Stimulated activated CD8-positive, alpha-beta memory T cell treated with anti-CD3 and anti-CD28 coated beads, Interleukin-4, amount 100 ng/mL, for 4 hours (primary cell): ENCODE results near the gene CILP.
"Not testable (repeated sequence)": the region's sequence is repeated elsewhere in the genome, so short reads cannot be mapped to it uniquely, and the experiment has no call there.

Experiments used
- DNase-seq, 2 donors: peaks; one replicate each; pipeline ENCODE4 v3.0.0-alpha.2; 2020; ENCODE audit warnings: low read depth in 2 of 2, low spot score in 1 of 2

The CILP gene

DNA sequence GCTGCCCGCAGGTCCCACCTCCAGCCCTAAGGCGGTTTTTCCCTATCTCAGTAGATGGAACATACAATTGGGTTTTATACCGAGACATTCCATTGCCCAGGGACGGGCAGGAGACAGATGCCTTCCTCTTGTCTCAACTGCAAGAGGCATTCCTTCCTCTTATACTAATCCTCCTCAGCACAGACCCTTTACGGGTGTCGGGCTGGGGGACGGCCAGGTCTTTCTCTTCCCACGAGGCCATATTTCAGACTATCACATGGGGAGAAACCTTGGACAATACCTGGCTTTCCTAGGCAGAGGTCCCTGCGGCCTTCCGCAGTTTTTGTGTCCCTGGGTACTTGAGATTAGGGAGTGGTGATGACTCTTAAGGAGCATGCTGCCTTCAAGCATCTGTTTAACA lies 15.6 kb upstream of the CILP start:
- not testable (repeated sequence) for DNase-seq

DNA sequence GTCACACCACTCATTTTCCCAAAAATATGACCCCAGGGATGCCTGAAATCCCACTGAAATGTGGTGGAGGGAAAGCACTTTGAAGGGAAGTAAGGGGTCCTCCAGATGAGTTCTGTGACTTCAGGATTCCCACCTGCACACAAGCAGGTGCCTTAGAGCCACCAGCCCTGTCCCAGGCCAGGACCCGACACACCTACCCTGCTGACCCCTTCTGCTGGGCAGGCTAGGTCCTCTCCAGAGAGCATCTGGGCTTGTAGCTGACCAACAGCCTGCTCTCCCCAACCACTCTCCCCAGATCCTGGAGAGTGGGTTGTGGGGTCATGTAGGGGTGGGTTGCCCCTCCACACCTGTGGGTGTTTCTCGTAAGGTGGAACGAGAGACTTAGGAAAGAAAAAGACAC lies 14.9 kb upstream of the CILP start:
- no peak for DNase-seq

DNA sequence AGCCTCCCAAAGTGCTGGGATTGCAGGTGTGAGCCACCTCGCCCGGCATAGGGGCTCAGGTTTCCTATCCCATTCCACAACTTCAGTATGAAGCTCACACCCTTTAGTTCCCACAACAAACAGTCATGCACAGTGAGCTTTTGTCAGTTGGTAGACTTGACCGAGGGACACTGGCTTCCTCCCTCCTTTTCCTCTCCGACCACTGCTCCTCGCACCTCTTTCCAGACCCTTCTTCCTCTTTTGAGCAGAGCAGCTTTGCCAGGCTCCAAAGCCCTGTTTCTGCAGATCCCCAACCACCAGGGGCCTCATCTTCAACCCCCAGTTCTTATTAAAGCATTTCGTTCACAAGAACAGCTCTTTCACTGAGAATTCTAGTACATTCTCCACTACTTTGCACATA lies 12.7 kb upstream of the CILP start:
- no peak for DNase-seq

DNA sequence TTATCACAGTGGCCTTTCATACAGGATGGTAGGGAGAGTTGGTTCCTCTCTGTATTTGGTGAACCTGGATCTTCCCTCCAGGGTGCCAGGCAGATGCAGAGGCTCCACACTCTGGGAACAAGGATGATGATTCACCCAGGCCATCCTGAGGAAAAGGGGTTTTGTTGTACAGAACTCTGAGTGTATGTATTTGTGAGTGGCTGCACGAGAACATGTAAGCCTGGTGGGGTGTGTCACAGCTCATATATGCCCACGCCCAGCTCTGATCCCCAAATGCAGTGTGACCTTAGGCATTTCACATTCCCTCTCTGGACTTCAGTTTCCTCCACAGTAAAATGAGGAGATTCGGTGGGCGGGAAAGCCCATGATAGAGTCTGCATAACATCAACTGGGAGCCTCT lies 11.6 kb upstream of the CILP start:
- no peak for DNase-seq

DNA sequence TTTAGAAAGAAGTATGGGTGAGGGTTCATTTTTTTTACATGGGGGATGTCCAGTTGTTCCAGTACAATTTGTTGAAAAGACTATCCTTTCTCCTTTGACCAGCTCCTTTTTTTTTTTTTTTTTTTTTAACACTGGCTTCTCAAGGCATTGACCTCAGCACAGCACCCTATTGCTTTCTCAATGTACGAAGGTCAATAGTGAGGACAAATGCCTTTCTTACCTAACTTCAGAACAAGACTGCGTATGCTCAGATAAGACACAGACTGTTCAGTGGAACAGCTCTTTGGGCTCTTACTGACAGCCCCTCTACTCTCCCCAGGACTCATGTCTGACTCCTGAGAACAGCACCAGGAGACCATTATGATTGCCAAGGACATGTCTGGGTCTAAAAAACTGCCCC lies 10.4 kb upstream of the CILP start:
- DNase-seq: no peak

DNA sequence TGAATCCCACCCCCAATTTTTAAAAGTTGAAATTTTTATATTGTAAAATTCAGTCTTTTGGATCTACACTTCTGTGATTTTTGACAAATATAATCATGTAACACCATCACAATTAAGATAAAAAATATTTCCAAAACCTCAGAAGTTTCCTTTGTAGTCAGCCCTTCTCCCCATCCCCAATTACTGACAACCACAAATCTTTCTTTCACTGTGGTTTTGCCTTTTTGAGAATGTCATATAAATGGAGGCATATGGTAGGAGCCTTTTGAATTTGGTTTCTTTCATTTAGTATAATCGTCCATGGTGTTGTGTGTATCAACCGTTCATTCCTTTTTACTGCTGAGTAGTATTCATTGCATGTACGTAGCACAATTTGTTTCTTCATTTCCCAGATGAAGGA lies 7.9 kb upstream of the CILP start:
- DNase-seq: no peak

DNA sequence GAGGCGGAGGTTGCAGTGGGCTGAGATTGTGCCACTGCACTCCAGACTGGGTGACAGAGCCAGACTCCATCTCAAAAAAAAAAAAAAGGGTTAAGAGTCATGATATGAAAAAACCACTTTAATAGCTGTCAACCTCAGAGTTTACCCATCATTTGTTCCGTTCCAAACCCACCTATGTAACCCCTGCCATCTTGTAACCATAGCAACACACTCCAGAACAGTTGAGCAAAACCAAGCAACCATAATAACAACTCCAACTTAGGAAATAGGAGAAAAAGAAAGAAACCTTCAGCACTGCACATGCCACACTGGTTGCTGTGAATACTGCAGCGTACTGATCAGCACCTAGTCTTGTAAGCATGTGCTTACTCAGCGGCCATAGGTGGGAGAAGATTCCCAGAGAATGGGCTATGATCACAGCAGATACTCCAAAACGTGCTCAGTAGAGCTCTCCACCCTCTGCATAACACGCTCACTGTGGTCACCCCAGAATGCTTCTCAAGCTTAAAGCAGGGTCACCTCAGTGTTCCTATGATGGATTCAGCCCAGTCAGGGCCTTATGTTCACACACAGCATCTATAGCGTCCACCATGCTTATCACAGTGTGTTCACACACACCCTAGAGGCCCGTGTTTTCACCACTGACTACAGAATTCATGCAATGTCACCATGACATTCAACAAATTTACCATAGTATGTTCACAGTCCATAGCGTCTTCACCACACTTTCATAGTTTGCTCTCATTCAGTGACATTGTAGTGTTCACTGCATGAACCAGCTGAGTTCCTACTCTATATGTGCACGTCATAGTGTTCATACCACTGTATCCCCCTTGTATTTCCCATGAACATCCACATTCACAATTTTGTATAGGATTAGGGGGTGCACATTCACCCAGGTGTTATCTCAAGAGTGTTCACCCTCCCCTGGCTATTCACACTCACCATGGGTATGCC lies 6.5 kb upstream of the CILP start:
- no peak for DNase-seq

DNA sequence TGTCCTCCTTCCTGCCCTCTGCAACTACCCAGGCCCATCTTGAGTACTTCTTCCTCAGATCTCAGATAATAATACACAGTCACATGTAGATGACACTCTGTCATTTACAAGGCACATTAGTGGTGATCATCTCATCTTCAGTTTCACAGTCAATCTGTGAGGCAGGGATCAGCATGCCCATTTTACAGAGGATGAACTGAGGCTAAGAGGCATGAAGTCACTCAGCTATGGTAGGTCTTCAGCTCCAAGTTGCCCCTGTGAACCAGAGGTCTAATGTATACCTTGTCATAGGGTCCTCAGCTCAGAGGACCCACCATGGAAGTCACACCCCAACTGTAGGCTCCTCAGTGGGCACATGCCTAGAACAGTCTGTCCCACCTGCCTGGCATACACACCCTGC lies 4.2 kb upstream of the CILP start:
- DNase-seq: no peak

DNA sequence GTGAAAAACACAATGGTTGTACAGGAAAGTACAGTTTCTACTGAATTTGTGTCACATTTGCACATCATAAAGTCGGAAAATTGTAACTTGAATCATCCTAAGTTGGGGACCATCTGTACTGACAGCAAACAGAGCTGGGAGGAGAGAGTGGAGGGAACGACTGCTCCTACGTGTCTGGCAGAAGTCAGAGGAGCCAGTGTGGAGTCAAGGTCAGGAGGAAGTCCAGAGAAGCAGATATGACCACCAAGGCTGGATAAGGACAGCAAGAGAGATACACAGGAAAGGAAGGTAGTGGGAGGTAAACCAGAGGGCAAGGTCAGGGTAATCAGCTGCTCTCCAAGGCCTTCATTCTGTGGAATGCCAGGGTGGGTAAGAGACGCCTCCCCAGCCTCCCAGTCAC lies 2.7 kb upstream of the CILP start:
- no peak for DNase-seq

DNA sequence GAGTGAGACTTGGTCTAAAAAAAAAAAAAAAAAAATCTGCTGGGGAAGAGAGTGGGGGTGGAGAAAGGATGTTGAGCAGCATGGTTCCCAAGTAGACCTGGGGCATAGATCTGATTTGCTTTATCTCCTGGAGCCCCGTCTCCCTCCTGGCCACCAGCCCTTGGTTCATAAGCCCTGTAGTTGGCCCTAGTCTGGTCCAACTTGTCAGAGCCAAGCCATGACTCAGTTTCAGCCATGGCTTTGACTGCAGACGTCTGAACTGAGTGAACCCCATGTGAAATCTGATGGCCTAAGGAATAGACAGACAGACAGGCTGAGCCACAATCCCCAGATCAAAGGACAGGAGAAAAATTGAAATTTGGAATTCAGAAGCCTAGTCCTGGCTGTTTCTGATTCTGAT lies 2.0 kb upstream of the CILP start:
- DNase-seq: no peak

DNA sequence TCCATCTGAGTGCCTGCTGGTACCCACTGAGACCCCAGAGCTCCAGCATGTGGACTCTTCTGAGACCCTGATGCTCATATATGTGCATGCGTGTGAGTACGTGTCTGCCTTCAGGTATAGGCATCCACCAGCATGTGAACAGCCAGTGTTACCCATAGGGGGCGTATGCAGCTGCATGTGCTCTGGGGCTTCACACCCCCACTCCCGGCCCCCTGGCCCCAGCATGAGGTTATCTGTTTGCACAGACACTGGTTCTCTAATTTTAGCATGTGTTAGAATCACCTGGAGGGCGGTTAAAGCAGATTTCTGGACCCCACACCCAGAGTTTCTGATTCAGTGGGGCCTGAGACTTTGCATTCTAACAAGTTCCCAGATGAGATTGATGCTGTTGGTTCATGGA lies 824 bp upstream of the CILP start:
- DNase-seq: peak in 1 of 2 donors; percentile 8

DNA sequence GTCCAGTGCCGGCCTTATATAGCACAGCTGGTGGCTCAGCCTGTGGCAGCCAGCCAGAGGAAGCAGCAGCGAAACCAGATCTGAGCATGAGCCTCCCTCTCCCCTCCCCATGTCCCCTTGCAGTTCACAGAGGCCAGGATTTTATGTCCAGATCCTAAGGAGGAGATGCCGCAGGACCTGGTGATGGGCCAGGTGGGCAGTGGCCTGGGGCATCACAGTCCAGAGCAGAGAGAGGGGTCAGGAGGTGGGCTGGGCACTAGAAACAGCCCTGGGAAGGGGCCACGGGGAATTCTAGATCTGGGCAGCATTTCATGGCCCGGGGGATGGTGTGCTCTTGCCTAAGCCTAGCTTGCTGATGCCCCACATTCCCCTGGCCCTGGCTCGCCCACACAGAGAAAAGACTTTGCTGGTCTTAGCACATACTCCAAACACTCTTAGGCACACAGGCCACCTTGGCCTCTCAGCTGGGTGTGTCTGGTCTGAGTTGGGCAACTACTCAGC lies 259 bp upstream of the CILP start:
- DNase-seq: no peak

DNA sequence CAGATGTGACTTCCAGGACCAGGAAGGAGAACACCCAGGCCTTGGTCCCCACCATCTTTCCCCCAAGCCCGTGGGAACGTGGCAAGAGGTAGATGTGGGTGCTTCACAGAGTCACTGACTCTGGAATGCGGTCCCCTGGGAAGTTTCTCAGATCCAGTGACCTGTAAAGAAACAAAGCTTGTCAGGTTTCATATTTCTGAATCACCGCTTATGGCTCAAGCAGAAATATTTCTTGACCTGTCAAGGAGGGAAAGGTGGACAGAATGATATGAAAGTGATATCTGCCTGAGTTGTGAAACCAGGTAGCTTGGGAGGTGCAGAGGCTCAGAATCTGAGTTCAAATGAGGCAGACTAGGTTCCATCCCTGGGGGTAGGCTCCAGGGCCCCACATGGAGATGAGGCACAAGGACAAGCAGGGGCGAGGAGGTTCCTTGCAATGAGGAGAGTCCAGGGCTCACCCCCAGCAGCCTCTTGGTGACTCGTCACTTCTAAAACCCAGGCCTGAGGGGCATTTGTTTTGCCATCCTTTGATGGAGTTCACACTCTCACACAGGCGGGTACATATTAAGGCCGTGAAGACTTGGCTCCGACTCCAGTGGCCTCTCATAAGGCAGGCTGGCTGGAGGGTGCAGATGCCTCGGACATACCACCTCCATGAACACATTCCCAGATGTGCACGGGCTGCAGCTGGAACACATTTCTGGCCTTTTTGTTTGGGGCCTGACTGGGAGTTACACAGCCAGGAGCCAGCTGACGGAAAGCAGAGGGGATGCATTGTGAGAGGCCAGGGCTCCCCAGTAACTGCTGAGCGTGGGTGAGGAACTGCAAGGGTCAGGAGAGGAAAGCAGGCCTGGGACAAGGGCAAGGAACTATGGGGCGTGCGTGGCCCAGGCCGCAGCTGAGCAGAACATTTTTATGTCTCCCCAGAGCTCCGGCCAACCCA lies 1.3 kb downstream of the CILP start:
- DNase-seq: no peak

DNA sequence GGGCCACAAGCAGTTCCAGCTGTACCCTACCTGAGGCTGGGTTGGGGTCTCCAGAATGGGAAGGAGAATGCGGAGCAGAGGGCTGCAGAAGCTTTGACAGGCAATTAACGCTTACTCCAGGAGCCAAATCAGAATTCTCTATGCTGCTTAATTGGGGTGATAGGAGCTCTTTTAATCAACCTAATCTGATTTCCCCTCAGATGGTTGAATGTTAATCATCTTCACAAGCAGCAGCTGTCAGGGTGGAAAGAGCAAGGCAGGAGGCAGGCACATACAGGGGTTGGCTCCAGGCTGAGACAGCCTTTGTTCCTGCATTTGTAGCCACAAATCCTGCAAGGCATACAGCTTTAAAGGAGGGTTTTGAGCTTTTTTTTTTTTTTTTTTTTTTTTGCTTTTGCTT lies 2.6 kb downstream of the CILP start:
- DNase-seq: no peak

DNA sequence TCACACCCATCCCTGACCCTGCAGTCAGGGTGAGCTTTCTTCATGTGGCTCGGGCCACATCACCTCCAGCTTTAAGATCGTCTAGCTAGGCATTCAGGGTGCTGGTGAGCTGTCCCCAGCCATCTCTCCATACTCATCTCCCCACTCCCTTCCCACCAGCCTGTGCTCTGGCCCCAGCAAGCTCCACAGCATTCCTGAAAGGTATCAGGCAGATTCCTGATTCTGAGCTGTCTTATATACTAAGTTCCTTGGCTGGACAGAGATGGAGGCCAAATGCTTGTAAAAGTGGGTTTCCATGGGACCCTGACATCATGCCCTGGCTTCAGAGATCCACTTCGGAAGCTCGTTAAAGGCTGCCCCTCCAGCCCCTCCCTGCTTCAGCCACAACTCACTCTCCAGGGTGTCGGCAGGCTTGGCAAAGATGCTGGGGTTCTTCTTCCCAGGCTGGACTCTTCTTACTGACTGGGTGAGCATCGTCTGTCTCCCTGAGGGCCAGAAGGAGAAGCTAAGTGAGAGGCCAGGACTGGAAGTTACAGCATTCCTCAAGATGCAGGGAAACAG lies 3.9 kb downstream of the CILP start:
- DNase-seq: no peak

DNA sequence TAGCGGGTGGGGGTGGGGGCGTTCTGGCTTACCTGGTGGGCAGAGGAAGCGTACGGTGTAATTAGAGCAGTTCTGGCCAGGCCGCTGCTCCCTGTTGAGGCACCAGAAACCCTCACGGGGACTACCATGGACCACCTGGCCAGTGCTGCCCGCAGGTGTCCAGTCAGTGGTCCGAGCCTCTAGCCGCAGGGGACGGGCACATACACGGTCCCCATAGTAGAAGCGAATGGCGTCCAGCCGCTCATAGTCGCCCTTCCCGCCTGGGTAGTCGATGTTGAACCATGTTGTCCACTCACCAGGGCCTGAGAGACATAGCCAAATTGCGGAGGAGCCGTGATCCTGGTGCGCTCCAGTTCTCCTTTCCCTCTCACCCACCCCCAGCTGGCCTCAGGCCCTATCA lies 4.5 kb downstream of the CILP start:
- DNase-seq: no peak

DNA sequence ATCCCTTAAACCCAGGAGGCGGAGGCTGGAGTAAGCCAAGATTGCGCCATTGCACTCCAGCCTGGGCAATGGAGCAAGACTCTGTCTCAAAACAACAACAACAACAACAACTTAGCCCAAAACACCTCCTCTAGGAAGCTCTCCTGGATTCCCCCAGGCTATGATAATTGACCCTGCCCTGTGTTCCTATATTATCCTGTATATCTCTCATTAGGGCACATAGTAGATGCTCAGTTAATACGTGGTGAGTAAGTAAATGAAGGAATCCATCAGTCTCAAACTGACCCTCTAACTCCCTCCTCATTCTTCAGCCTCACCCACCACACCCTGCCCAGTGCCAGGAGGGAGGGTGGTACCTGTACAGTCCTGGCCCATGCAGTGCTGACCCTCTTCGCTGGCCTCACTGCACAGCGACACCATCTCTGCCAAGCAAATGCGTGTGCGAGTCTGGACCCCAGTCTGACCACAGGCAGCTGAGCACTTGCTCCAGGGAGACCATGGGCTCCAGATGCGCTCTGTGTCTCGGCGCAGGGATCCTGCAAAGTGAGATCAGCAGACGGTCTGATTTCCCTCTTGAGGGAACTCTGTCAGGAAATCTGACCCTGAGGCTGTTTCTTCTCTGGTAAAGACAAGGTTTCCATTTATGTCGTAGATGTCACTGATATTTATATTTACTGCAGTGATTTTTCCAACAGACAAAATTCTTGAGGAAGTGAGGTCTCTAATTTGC lies 6.2 kb downstream of the CILP start:
- DNase-seq: no peak

DNA sequence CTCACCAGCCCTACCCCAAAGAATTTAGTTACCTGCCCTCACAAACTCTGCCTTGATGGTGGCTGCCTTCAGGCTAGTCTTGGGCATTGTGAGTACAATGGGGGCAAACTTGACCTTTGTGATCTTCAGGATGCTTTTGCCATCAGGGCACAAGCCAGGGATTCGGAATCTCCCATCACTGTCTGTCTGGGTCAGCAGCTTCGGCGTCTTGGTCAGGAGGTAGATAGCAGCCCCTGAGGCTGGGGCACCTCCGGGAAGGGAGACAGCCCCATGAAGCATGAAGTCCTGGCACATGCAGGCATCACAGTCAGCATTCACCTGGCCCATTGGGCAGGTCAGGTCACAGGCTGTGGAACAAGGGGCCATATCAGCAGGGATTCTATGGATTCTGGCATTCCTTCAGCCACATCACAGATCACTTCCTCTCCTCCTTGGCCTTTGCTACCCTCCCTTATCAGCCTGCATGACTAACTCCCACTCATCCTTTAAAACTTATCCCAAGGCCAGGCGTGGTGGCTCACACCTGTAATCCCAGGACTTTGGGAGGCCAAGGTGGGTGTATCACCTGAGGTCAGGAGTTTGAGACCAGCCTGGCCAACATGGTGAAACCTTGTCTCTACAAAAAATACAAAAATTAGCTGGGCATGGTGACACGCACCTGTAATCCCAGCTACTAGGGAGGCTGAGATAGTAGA lies 6.9 kb downstream of the CILP start:
- DNase-seq: no peak

DNA sequence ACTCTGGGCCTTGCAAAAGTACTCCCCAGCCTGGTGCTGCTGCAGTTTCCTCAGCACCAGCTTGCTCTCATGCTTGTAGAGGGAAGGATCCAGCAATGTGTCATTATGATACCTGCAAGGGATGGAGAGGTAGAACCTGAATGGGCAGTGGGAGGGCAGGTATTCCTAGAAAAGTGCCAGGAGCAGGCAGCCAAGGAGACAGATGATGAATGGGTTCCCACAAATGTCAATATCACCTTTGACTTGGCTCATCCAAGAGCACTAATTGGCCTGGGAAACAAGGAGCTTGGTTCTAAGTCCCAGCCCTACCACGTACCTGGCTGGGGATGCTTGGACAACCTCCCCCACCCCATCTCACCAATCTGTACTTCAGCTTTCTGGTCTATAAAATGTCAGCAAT lies 9.4 kb downstream of the CILP start:
- no peak for DNase-seq

DNA sequence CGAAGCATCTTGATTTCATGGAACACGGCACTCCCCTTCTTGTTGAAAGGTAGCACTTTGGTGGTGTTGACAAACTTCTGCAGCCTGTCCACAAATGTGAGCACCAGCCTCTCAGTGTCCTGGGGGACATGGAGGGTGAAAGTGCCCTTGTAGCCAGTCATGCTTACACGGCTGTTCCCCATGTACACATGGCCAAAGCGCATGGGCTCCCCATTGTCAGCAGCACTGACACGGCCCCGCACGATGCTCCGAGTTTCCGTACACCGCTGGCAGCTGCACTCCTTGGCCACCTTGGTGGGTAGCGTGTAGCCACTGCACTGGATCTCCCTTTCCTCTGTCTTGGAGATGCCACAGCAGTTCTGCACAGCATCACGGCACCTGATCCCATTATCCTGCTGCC lies 12.7 kb downstream of the CILP start:
- DNase-seq: no peak

DNA sequence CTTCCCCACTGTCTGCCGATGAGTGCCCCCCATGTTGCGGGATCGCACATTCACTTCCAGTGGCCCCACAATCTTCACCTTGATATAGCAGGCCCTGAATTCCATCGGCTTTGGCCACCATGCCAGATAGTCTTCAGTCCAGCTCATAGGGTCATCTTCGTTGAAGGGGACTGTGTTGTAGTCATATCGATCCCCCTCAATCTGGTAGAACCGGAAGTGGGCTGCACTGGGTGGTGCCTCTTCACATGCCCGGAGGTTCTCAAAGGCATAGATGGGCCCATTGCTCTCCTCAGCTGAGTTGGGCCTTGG lies 14.0 kb downstream of the CILP start:
- DNase-seq: no peak
